GM12891 (cell line): Measurements from ENCODE around the gene C2orf80.
"Not testable (repeated sequence)": the region's sequence is repeated elsewhere in the genome, so short reads cannot be mapped to it uniquely, and the experiment has no call there.

Experiments used
- DNase-seq: peaks from one replicate; pipeline ENCODE4 v3.0.0; 2011; ENCODE audit warnings: low spot score; ENCODE audit not compliant: insufficient read length
- FAIRE-seq: peaks from 2 replicates; lab custom pipeline; 2011; peaks lifted over from hg19 to GRCh38; lab: Jason Lieb, UNC
- PAX5 ChIP-seq: IDR thresholded peaks from 2 replicates; pipeline ENCODE4 v1.6.1; 2011; ENCODE audit warnings: low read length, moderate library complexity, mild to moderate bottlenecking; ENCODE audit not compliant: insufficient read depth, severe bottlenecking
- POLR2A ChIP-seq: IDR thresholded peaks from 2 replicates; pipeline ENCODE4 v1.6.1; 2011; ENCODE audit warnings: low read depth, low read length, control low read depth
- POLR2AphosphoS5 ChIP-seq: IDR thresholded peaks from 2 replicates; pipeline ENCODE4 v1.6.1; 2011; ENCODE audit warnings: low read depth, low read length, control low read depth
- POU2F2 ChIP-seq: IDR thresholded peaks from 2 replicates; pipeline ENCODE4 v1.6.1; 2011; ENCODE audit warnings: low read depth, mild to moderate bottlenecking, control low read depth, low read length, moderate library complexity
- SPI1 ChIP-seq: IDR thresholded peaks from 2 replicates; pipeline ENCODE4 v1.6.1; 2011; ENCODE audit warnings: low read depth, low read length, control low read depth
- TAF1 ChIP-seq: IDR thresholded peaks from 2 replicates; pipeline ENCODE4 v1.6.1; 2011; ENCODE audit warnings: low read depth, low read length, control low read depth

Gene C2orf80

GRCh38 chr2:208136716-208137094 lies 53.1 kb downstream of the C2orf80 start:
- FAIRE-seq, result no peak
- no peak for DNase-seq
- TF ChIP-seq TAF1, result no peak
- no peak for TF ChIP-seq POU2F2
- no peak for TF ChIP-seq PAX5
- no peak for TF ChIP-seq POLR2AphosphoS5
- TF ChIP-seq SPI1, result no peak
- no peak for TF ChIP-seq POLR2A

DNA sequence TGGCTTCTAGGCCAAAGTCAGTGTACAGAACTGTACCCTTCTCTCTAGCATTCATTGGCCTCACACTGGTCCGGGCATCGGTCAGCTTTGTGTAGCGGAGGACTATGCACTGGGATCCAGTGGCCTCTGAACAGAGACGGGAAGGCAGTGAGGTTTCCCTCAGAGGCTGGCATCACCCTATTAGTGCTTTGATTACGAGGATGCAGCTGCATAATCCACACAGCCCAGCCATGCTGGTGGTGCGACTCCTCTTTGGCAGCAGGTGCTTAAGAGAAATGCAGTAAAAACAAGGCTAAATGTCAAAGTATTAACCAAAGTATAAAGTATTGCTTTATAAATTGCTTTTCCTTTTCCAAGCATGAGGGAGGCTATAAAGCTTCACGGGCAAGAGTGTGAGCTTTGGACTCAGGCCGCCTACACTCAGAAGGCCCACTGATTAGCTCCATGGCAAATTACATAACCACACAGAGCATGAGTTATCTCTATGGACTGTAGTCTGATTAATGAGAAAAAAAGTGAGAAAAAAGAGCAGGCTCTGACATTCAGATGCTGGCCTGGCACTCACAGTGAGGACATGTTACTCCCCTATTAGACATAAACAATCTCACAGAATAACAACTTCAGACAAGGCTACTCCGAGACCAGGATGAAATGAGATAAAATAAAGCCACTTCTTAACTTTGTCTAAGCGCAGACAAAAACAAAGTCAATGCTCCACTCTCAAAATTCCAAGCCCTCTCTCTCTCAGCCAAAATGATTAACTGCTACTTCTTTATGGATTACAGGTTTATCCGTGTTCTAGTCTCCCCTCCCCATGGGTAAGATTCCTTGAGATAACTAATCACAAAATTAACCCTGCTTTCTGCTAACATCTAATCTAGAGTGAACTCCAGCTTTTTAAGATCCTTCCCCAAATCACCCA lies 53.8 kb downstream of the C2orf80 start:
- DNase-seq, result no peak
- no peak for FAIRE-seq
- TF ChIP-seq PAX5, result no peak
- no peak for TF ChIP-seq SPI1
- no peak for TF ChIP-seq POLR2A
- no peak for TF ChIP-seq POLR2AphosphoS5
- no peak for TF ChIP-seq TAF1
- no peak for TF ChIP-seq POU2F2

DNA sequence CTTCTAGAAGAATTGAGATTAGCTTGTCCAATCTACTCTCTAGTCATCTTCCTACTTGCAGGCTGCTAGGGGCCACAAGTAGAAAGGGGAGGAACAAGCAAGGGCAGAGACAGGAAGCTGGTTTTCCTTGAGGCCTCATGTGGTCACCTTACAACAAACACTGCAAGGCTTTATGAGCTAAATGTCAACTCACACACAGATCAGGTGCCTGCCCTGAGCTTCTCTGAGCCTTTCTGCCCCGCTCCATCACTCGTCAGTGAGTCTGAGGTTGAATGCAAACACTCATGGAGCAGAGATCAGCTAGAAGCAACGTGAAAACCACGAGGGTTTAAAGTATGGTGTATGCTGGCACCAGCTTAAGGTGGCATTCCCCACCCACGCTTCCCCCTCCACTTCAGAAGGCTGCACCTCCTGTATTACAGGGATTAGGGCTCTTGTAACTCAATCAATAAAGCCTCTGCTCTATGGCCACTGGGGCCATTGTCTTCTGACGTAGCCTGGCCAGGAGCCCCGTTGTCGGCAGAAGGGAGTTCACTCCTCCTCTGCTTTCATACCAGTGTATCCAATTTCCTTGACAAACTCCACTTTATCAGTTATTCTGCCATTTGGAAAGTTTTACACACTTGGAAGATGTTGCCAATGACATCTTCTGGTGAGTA lies 54.8 kb downstream of the C2orf80 start:
- TF ChIP-seq PAX5, result no peak
- TF ChIP-seq POU2F2, result no peak
- TF ChIP-seq POLR2A, result no peak
- no peak for TF ChIP-seq POLR2AphosphoS5
- TF ChIP-seq SPI1, result no peak
- no peak for TF ChIP-seq TAF1
- DNase-seq (no peak), FAIRE-seq (no peak)

GRCh38 chr2:208130712-208131110 lies 59.1 kb downstream of the C2orf80 start:
- TF ChIP-seq TAF1, result no peak
- no peak for TF ChIP-seq SPI1
- TF ChIP-seq POU2F2, result no peak
- no peak for TF ChIP-seq PAX5
- TF ChIP-seq POLR2AphosphoS5, result no peak
- no peak for TF ChIP-seq POLR2A
- DNase-seq, result no peak
- FAIRE-seq, result no peak

DNA sequence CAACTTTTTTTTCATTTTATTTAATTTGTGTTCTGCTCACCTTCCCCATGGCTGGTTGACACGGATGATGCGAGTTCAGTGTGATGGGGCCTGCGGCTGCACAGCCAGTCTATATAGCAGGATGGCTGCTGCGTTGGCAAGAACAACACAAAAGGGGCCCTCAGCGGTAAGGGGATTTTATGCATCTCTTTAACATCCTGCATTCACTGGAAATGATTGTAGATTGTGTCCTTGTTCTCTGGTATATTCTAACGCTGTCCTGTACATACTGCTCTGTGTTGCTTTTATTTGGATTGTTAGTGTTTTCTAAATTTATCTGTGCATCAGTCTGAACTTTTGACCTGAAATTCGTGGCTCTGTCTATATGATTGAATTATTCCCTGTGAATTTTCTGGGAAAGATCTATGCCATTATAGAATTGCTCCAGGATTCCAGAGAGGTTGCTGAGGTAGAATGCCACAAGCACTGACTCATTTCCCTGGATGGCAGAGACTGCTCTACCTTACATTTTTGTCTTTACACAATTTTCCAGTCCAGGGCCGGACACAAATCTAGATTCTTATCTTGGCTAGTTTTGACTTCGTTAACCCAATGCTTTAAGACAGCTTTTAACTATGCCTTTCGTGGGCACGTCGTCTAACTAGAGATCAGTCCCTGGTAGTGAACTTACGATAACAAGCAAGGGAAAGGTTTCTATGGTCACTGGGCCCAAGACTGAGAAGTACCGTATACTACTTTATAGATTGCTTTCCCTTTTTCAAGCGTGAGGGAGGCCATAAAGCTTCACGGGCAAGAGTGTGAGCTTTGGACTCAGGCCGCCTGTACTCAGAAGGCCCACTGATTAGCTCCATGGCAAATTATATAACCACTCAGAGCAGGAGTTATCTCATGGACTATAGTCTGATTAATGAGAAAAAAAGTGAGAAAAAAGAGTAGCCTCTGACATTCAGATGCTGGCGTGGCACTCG lies 59.8 kb downstream of the C2orf80 start, which contains the start of gene CRYGC:
CRYGC (minus strand) TSS at position 85 of the 968 bp plus-strand sequence; CDS start at position 49, 36 bp downstream.
- no peak for FAIRE-seq
- no peak for DNase-seq
- TF ChIP-seq SPI1 (no peak), POLR2A (no peak), PAX5 (no peak), TAF1 (no peak), POLR2AphosphoS5 (no peak), POU2F2 (no peak)

DNA sequence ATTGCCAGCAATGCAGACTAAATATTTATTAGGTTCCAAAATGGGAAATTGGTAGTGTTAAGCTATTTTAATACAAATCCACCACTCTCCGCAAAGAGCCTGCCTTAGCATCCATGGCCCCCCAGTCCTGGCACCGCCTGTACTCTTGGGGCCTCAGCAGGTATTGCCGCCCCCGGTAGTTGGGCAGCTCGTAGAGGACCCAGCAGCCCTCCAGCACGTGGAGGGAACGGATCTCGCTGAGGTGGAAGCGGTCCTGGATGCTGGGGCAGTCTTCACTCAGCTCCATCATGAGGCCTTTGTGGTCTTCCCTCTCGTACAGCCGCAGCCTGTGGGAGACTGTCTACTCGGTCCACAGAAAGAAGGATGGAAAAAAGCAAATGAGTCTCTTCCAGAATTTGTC lies 61.7 kb downstream of the C2orf80 start:
- DNase-seq (no peak), FAIRE-seq (no peak)
- TF ChIP-seq POU2F2 (no peak), SPI1 (no peak), PAX5 (no peak), TAF1 (no peak), POLR2AphosphoS5 (no peak), POLR2A (no peak)

- TF ChIP-seq SPI1 (no peak), POU2F2 (no peak), POLR2AphosphoS5 (no peak), TAF1 (no peak), PAX5 (no peak), POLR2A (no peak)
- DNase-seq (no peak), FAIRE-seq (no peak)
These were observed 62.7 kb downstream of the C2orf80 start for GRCh38 chr2:208127090-208127489.

DNA sequence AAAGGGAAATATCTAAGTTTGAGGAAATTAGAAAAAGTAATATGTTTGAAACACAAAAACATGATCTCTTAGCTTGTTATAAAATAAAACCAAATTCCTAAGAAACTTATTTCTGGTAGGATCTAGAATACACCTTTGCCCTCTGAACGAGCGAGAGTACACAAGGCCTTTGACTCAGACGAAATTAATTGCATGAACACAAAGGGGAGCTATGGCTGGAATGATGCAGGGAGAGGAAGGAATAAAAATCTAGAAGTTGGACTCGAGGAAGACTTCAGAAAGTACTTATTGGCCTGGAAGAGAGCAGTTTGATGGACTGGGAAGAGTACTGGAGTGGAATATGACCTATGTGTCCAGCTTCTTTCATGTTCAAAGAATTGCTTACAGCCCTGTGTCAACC lies 64.6 kb downstream of the C2orf80 start:
- FAIRE-seq (no peak), DNase-seq (no peak)
- TF ChIP-seq SPI1, result no peak

- not testable (repeated sequence) for FAIRE-seq, DNase-seq
These were observed 65.7 kb downstream of the C2orf80 start, which contains the start of gene CRYGD for GRCh38 chr2:208124013-208124715. TSS of gene CRYGD (minus strand) at chr2:208124524. CDS start at chr2:208124473, 51 bp downstream.
